GM12878 (cell line): ENCODE data around the gene CCNL1. TPM values are rescaled to one million over a fixed set of nuclear protein-coding genes. Genes with fewer than 3 reads are reported as not detected.

Source experiments
- ATAC-seq: fragments of 200-7000 bp; cut with Tn5 transposase; 3 replicates; pipeline ENCODE4 v1.9.1; 2020; ENCODE audit warnings: mild to moderate bottlenecking, moderate library complexity
- BruUV-seq: library from RNA; stranded (reverse); fragments of 400-500 nt; replicated peaks from 2 replicates; lab custom pipeline; 2021; lab: Mats Ljungman, UMichigan
- CTCF ChIA-PET: fragments of 300-600 bp; sonication (Branson Sonifier 250); formaldehyde crosslinking; extraction: SDS; loops from one replicate; lab custom pipeline; 2021; ENCODE audit warnings: inconsistent platforms; lab: Yijun Ruan, JAX
- POLR2A ChIA-PET: fragments of 350-600 bp; formaldehyde crosslinking; extraction: SDS; loops from one replicate; lab custom pipeline; 2021; ENCODE audit warnings: inconsistent platforms; lab: Charles Lee
- RAD21 ChIA-PET: fragments of 300-600 bp; sonication (Branson Sonifier 250); formaldehyde crosslinking; loops from one replicate; lab custom pipeline; 2023; ENCODE audit warnings: antibody characterized with exemption; ENCODE audit not compliant: unreplicated experiment; lab: Charles Lee
- SMC1A ChIA-PET: fragments of 300-600 bp; sonication (Branson Sonifier 250); formaldehyde crosslinking; loops from one replicate; lab custom pipeline; 2023; ENCODE audit not compliant: unreplicated experiment, uncharacterized antibody; lab: Charles Lee
- DNase-seq: peaks from one replicate; pipeline ENCODE4 v3.0.0-alpha.2; 2011; ENCODE audit warnings: low read depth, low spot score
- FAIRE-seq: peaks from 3 replicates; lab custom pipeline; 2011; peaks lifted over from hg19 to GRCh38; lab: Jason Lieb, UNC
- H2AFZ ChIP-seq: 2 replicates; pipeline ENCODE4 v1.6.0; 2011; ENCODE audit warnings: low read depth, low read length, control low read depth; ENCODE audit not compliant: control insufficient read depth
- H3K27ac ChIP-seq: 2 replicates; pipeline ENCODE4 v1.5.1; 2011; ENCODE audit warnings: control low read depth; ENCODE audit not compliant: control insufficient read depth, insufficient read depth
- H3K27me3 ChIP-seq, 2 experiments: replicated peaks in 1 of 2; 2 replicates each; pipeline versions ENCODE4 v1.6.0 to v1.6.1; 2011; ENCODE audit warnings: low read length in 1 of 2; ENCODE audit not compliant: control insufficient read depth in 2 of 2, insufficient read depth in 2 of 2
- H3K36me3 ChIP-seq, 2 experiments: 2 replicates each; pipeline ENCODE4 v1.5.1; 2011; ENCODE audit warnings: low read length in 1 of 2; ENCODE audit not compliant: control insufficient read depth in 2 of 2, insufficient read depth in 2 of 2
- H3K4me1 ChIP-seq: 2 replicates; pipeline ENCODE4 v1.6.1; 2011; ENCODE audit warnings: mild to moderate bottlenecking, low read length, moderate library complexity, mixed read lengths; ENCODE audit not compliant: control insufficient read depth, insufficient read depth
- H3K4me2 ChIP-seq: 2 replicates; pipeline ENCODE4 v1.6.0; 2011; ENCODE audit warnings: control low read depth; ENCODE audit not compliant: control insufficient read depth, insufficient read depth
- H3K4me3 ChIP-seq: fragments of 200-600 bp; sonication (generic); 2 replicates; pipeline ENCODE4 v1.5.1; 2016
- H3K79me2 ChIP-seq: 2 replicates; pipeline ENCODE4 v1.6.0; 2011; ENCODE audit warnings: low read length; ENCODE audit not compliant: control insufficient read depth, insufficient read depth
- H3K9ac ChIP-seq: 2 replicates; pipeline ENCODE4 v1.8.0; 2011; ENCODE audit warnings: low read length, control low read depth, mixed read lengths; ENCODE audit not compliant: control insufficient read depth, insufficient read depth
- H3K9me3 ChIP-seq: replicated peaks from 3 replicates; pipeline ENCODE4 v1.5.1; 2011; ENCODE audit warnings: mild to moderate bottlenecking, low read length; ENCODE audit not compliant: control insufficient read depth, insufficient read depth
- H4K20me1 ChIP-seq: 2 replicates; pipeline ENCODE4 v1.6.0; 2011; ENCODE audit not compliant: control insufficient read depth, insufficient read depth
- CBFB ChIP-seq: IDR thresholded peaks from 2 replicates; pipeline ENCODE4 v1.6.1; 2016; ENCODE audit warnings: antibody characterized with exemption, low read depth
- E2F4 ChIP-seq: IDR thresholded peaks from 2 replicates; pipeline ENCODE4 v1.6.1; 2012; ENCODE audit warnings: low read depth, low read length, improper control_type of control experiment
- EP300 ChIP-seq, 2 experiments: fragments of 150-350 bp in 1 of 2; IDR thresholded peaks; 2 replicates each; pipeline ENCODE4 v1.6.1; 2011 to 2012; ENCODE audit warnings: low read depth in 2 of 2, low read length in 2 of 2, borderline replicate concordance in 1 of 2, improper control_type of control experiment in 1 of 2, inconsistent platforms in 1 of 2; ENCODE audit not compliant: control insufficient read depth in 1 of 2
- KLF5 ChIP-seq: fragments of 450-650 bp; IDR thresholded peaks from 2 replicates; pipeline ENCODE4 v1.6.1; 2014; ENCODE audit warnings: mild to moderate bottlenecking; ENCODE audit not compliant: partially characterized antibody
- LARP7 ChIP-seq: fragments of 450-650 bp; IDR thresholded peaks from 2 replicates; pipeline ENCODE4 v1.6.1; 2017; ENCODE audit warnings: mild to moderate bottlenecking
- NKRF ChIP-seq: fragments of 450-650 bp; conservative IDR thresholded peaks from 2 replicates; pipeline ENCODE4 v1.6.1; 2017; ENCODE audit warnings: mild to moderate bottlenecking, moderate library complexity
- PBX3 ChIP-seq: IDR thresholded peaks from 2 replicates; pipeline ENCODE4 v1.6.1; 2011; ENCODE audit warnings: mild to moderate bottlenecking, low read depth, low read length, moderate library complexity; ENCODE audit not compliant: insufficient replicate concordance
- SIX5 ChIP-seq: IDR thresholded peaks from 2 replicates; pipeline ENCODE4 v1.6.1; 2011; ENCODE audit warnings: mild to moderate bottlenecking, low read depth, low read length, moderate library complexity; ENCODE audit not compliant: severe bottlenecking
- YY1 ChIP-seq: IDR thresholded peaks from 2 replicates; pipeline ENCODE4 v1.6.1; 2011; ENCODE audit warnings: low read depth, mild to moderate bottlenecking, low read length
- ZBTB11 ChIP-seq: fragments of 450-650 bp; formaldehyde crosslinking; IDR thresholded peaks from 2 replicates; pipeline ENCODE4 v1.5.0; 2022; ENCODE audit warnings: mild to moderate bottlenecking, missing genetic modification characterization
- ZSCAN29 ChIP-seq: fragments of 450-650 bp; IDR thresholded peaks from 2 replicates; pipeline ENCODE4 v1.6.1; 2017; ENCODE audit warnings: mild to moderate bottlenecking, moderate library complexity
- WGBS: methylation state at CpG from one replicate; pipeline ENCODE4 v1.1.6; 2016; ENCODE audit warnings: low lambda C conversion rate; ENCODE audit not compliant: insufficient replicate concordance, insufficient coverage; ENCODE audit errors: missing lambda C conversion rate; 5-methylcytosine and 5-hydroxymethylcytosine counted together
- in situ Hi-C: fragments of 300-500 bp; cut with MboI; formaldehyde crosslinking; loops from 9 replicates; pipeline ENCODE4 v1.14.3; 2018; ENCODE audit warnings: mixed read lengths
- intact Hi-C: fragments of 100-400 bp; cut with micrococcal nuclease; formaldehyde crosslinking; loops from one replicate; pipeline ENCODE4 v1.14.2; 2022; ENCODE audit not compliant: unreplicated experiment
- polyA plus RNA-seq, 11 experiments: library from polyadenylated mRNA; depleted of rRNA in 4 of 11; unstranded in 6 of 11; stranded (reverse) in 5 of 11; fragments of >200 nt; fragmentation: Nextera tagmentation in 4 of 11; fragmentation: Illumina TruSeq in 1 of 11; extraction: Ambion mirVana in 4 of 11; extraction: Trizol in 1 of 11; gene quantifications; 1 replicate in 1 of 11; 2 replicates in 10 of 11; pipeline versions ENCODE4 v1.2.1 to v1.2.3, GENCODE V29; 2011 to 2016; ENCODE audit warnings: inconsistent platforms in 2 of 11, missing spikeins in 2 of 11, low read depth in 1 of 11
- total RNA-seq, 4 experiments: library from RNA; depleted of rRNA in 3 of 4; stranded (reverse); fragments of >200 nt in 3 of 4; fragmentation: Illumina TruSeq in 1 of 4; extraction: Trizol in 1 of 4; gene quantifications; 2 replicates each; pipeline versions ENCODE4 v1.2.1 to v1.2.3, GENCODE V29; 2013 to 2021

CCNL1 gene
- total and polyA plus RNA-seq, 10 of the 15 experiments (the other 5 are each of a cell fraction or from before 2014, with no cell fraction given): 22.2 to 174 (median 115) TPM

- TF ChIP-seq EP300 (IDR thresholded peaks at IDR 0.05; ENCODE audit: borderline replicate concordance in 1 of 2, control insufficient read depth in 1 of 2, low read depth in 2 of 2, low read length in 2 of 2): no peak
- TF ChIP-seq KLF5: no peak
These were observed 32.7 kb downstream of the CCNL1 start (continued) for GRCh38 chr3:157127268-157127667.

- no peaks in the 10 kb centered on the region for H3K36me3 ChIP-seq
- no peak for DNase-seq
- no peaks in the 10 kb centered on the region for H3K9me3 ChIP-seq
- H3K27me3 ChIP-seq: no peaks in the 10 kb centered on the region
- H3K79me2 ChIP-seq: no peaks in the 10 kb centered on the region
- H3K4me1 ChIP-seq: peaks cover 30% of the 10 kb centered on the region
- intact Hi-C loops (no loop called here), in situ Hi-C loops (loop anchor here (25.0 kb wide), 1 partner anchor 964 kb away; no protein-coding TSS in a partner anchor)
- ChIA-PET CTCF (interaction anchor here (1.2 to 32.0 kb wide), 3 partner anchors 11 to 50 kb away, joined by 3 to 939 read pairs (median 35); no protein-coding TSS in a partner anchor), RAD21 (interaction anchor here (1.2 to 13.8 kb wide), 4 partner anchors 21 to 44 kb away, joined by 3 to 153 read pairs (median 10); no protein-coding TSS in a partner anchor), SMC1A (interaction anchor here (0.7 to 10.3 kb wide), 9 partner anchors 10 to 1162 kb away, joined by 3 to 85 read pairs (median 14); no protein-coding TSS in a partner anchor), POLR2A (interaction anchor here (2.2 to 3.5 kb wide), 2 partner anchors 32 to 37 kb away, joined by 8 to 15 read pairs; no protein-coding TSS in a partner anchor)
- no peak overlapping the region for H3K27ac ChIP-seq
- no peak overlapping the region for H3K4me2 ChIP-seq
- H3K9ac ChIP-seq: no peak overlapping the region
- no peak for ATAC-seq
- no peak overlapping the region for H2AFZ ChIP-seq
- H4K20me1 ChIP-seq: no peaks in the 10 kb centered on the region
- H3K4me3 ChIP-seq: no peak overlapping the region
- FAIRE-seq: no peak
- BruUV-seq: no TSS peak
- 100% methylated on average over 1 of the region's 1 CpG for WGBS
- TF ChIP-seq ZSCAN29: no peak
- no peak for TF ChIP-seq E2F4
- TF ChIP-seq LARP7: no peak
- TF ChIP-seq ZBTB11 (CRISPR knock-in tag): no peak
- no peak for TF ChIP-seq CBFB
- no peak for TF ChIP-seq YY1
- TF ChIP-seq SIX5: no peak
- TF ChIP-seq NKRF: no peak
- no peak for TF ChIP-seq PBX3
These were observed 33.6 kb downstream of the CCNL1 start for GRCh38 chr3:157126365-157126764.
